GM12801 (cell line): ENCODE data around the gene LSM12.

Source experiments
- CTCF ChIP-seq: IDR thresholded peaks from one replicate; pipeline ENCODE4 v1.5.1; 2011; ENCODE audit warnings: control low read depth; ENCODE audit not compliant: insufficient read length; ENCODE audit errors: extremely low read depth

The LSM12 gene

GRCh38 chr17:44066204-44066930 is at the start of gene LSM12:
Gene LSM12 (minus strand): TSS chr17:44066671. CDS start chr17:44066587, 84 bp downstream.
- no peak for TF ChIP-seq CTCF

GRCh38 chr17:44115585-44116415 is 49.3 kb upstream of the LSM12 start:
- TF ChIP-seq CTCF, result no peak

- no peak for TF ChIP-seq CTCF
These were observed 47.7 kb upstream of the LSM12 start for GRCh38 chr17:44113868-44114840.

- TF ChIP-seq CTCF, result no peak
These were observed 46.9 kb upstream of the LSM12 start for GRCh38 chr17:44113382-44113781.

GRCh38 chr17:44112284-44113280 is 46.1 kb upstream of the LSM12 start:
- TF ChIP-seq CTCF, result no peak

GRCh38 chr17:44111777-44112176 is 45.3 kb upstream of the LSM12 start:
- no peak for TF ChIP-seq CTCF
